ENCODE data around the gene XPOT. TPM values are rescaled to one million over a fixed set of nuclear protein-coding genes. Genes with fewer than 3 reads are reported as not detected.

The XPOT gene
- total RNA-seq, 1 experiment from 2014 or later: 130 TPM

GRCh38 chr12:64457923-64458322 lies 53.7 kb downstream of the XPOT start:
- peaks cover 2% of the 10 kb centered on the region; the same call in 1 of the 2 replicates for H3K4me1 ChIP-seq (ENCODE audit: insufficient read depth, low read length)
- H2BK12ac ChIP-seq (ENCODE audit: insufficient read length, low read depth, low read length): no peak overlapping the region
- Mint-ChIP-seq H3K36me3 (ENCODE audit: insufficient read depth in 1 of 3, low read depth in 3 of 3) (peaks cover 9 to 41% (median 28%) of the 10 kb centered on the region in 3 experiments; a peak in 6 of 7 replicates), H3K27me3 (ENCODE audit: low read depth) (no peaks in the 10 kb centered on the region), H3K4me3 (no peak overlapping the region), H3K9me3 (no peaks in the 10 kb centered on the region), H3K4me1 (peaks cover 12 to 18% of the 10 kb centered on the region in 2 experiments), H3K27ac (no peak overlapping the region; a peak in 1 of 7 replicates)
- no peak overlapping the region for H4K91ac ChIP-seq (ENCODE audit: insufficient read length, low read depth, low read length)
- H2BK20ac ChIP-seq (ENCODE audit: low read depth, low read length, poor library complexity, severe bottlenecking): no peak overlapping the region
- H2AFZ ChIP-seq (ENCODE audit: low read length): no peak overlapping the region
- no peak overlapping the region for H2BK5ac ChIP-seq (ENCODE audit: insufficient read length, low read length)
- H3K23me2 ChIP-seq (ENCODE audit: insufficient read length, low read depth, low read length, poor library complexity, severe bottlenecking): peaks cover under 1% of the 10 kb centered on the region
- peaks cover 12% of the 10 kb centered on the region; the same call in 1 of the 2 replicates for H3K79me2 ChIP-seq (ENCODE audit: insufficient read depth, low read length)
- H4K5ac ChIP-seq (ENCODE audit: insufficient read length, low read depth, low read length): no peak overlapping the region
- no peaks in the 10 kb centered on the region for H3K27me3 ChIP-seq (ENCODE audit: insufficient read depth, low read length)
- no peak overlapping the region for H4K8ac ChIP-seq (replicated peaks; ENCODE audit: insufficient read length, low read depth, low read length)
- no peak for DNase-seq
- H3K4ac ChIP-seq (ENCODE audit: low read depth, low read length): no peak overlapping the region
- no peaks in the 10 kb centered on the region for H4K20me1 ChIP-seq (ENCODE audit: control insufficient read depth, insufficient read depth, insufficient read length)
- H2BK120ac ChIP-seq (ENCODE audit: low read depth, low read length, poor library complexity, severe bottlenecking): no peak overlapping the region
- no peak overlapping the region for H3K56ac ChIP-seq (ENCODE audit: insufficient read length, low read depth, low read length)
- no peak overlapping the region for H3K4me2 ChIP-seq (ENCODE audit: insufficient read depth, insufficient read length, low read length)
- TF ChIP-seq, protein P1, sequence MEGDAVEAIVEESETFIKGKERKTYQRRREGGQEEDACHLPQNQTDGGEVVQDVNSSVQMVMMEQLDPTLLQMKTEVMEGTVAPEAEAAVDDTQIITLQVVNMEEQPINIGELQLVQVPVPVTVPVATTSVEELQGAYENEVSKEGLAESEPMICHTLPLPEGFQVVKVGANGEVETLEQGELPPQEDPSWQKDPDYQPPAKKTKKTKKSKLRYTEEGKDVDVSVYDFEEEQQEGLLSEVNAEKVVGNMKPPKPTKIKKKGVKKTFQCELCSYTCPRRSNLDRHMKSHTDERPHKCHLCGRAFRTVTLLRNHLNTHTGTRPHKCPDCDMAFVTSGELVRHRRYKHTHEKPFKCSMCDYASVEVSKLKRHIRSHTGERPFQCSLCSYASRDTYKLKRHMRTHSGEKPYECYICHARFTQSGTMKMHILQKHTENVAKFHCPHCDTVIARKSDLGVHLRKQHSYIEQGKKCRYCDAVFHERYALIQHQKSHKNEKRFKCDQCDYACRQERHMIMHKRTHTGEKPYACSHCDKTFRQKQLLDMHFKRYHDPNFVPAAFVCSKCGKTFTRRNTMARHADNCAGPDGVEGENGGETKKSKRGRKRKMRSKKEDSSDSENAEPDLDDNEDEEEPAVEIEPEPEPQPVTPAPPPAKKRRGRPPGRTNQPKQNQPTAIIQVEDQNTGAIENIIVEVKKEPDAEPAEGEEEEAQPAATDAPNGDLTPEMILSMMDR (conservative IDR thresholded peaks at IDR 0.05): no peak
- H3K18ac ChIP-seq (ENCODE audit: insufficient read length, low read depth, low read length): no peak overlapping the region
- peaks cover 5% of the 10 kb centered on the region for H3K79me1 ChIP-seq (ENCODE audit: insufficient read depth, low read depth, low read length, poor library complexity, severe bottlenecking)
- no peak overlapping the region for H3K9ac ChIP-seq (ENCODE audit: extremely low read depth, insufficient read length, low read length)
- no peaks in the 10 kb centered on the region for H3K9me3 ChIP-seq (ENCODE audit: control insufficient read depth, low read depth, low read length)
- no peak overlapping the region for H3K23ac ChIP-seq (ENCODE audit: insufficient read length, low read depth, low read length)
- WGBS (ENCODE audit: extremely low coverage, insufficient read length, low lambda C conversion rate): no CpG with 5 or more reads among the region's 4 CpGs
- no peak overlapping the region for H3K27ac ChIP-seq (ENCODE audit: insufficient read length, low read depth, low read length)
- no peak overlapping the region for H2AK5ac ChIP-seq (ENCODE audit: insufficient read length, low read length)
- H3T11ph ChIP-seq (ENCODE audit: low read length): no peak overlapping the region
- no peak overlapping the region for H3K14ac ChIP-seq (ENCODE audit: insufficient read depth, low read length)
- no peak overlapping the region for H2BK15ac ChIP-seq (ENCODE audit: low read depth, low read length)
